Measurements from ENCODE around the gene FILIP1L. TPM values are rescaled to one million over a fixed set of nuclear protein-coding genes. Genes with fewer than 3 reads are reported as not detected.

The FILIP1L gene
- total and polyA plus RNA-seq, 2 of the 13 experiments (the other 11 are each of a cell fraction or from before 2014, with no cell fraction given), result 8.1 to 187 TPM

- TF ChIP-seq TRIM22 (IDR thresholded peaks at IDR 0.05) (no peak), CHD4 (IDR thresholded peaks at IDR 0.05; ENCODE audit: borderline replicate concordance, low read length) (no peak), GTF3A (CRISPR knock-in tag; conservative IDR thresholded peaks at IDR 0.05) (no peak), ZNF841 (CRISPR knock-in tag; IDR thresholded peaks at IDR 0.05; ENCODE audit: borderline replicate concordance) (no peak), MLX (CRISPR knock-in tag; IDR thresholded peaks at IDR 0.05) (no peak), NCOA5 (CRISPR knock-in tag; IDR thresholded peaks at IDR 0.05) (no peak), E2F1 (CRISPR knock-in tag; IDR thresholded peaks at IDR 0.05) (no peak)
Measured at GRCh38 chr3:99921986-99922385, 192.3 kb downstream of the FILIP1L start (continued).

GRCh38 chr3:99921377-99921695 is 193.0 kb downstream of the FILIP1L start:
- Histone ChIP-seq H3K27me3 (ENCODE audit: control insufficient read depth in 1 of 2, insufficient read depth in 2 of 2, low read length in 2 of 2) (no peaks in the 10 kb centered on the region), H4K20me1 (ENCODE audit: insufficient read depth, low read length) (no peaks in the 10 kb centered on the region), H2AFZ (ENCODE audit: low read length) (no peak overlapping the region), H3K4me3 (replicated peaks in 1 of 3; ENCODE audit: insufficient read depth in 1 of 3, low read depth in 2 of 3, low read length in 3 of 3) (peak overlapping the region in 1 of 3 experiments; percentile 42; a peak in 1 of 6 replicates), H3K4me1 (ENCODE audit: insufficient read depth, low read length) (peaks cover 100% of the 10 kb centered on the region), H3K4me2 (ENCODE audit: low read depth, low read length) (peak overlapping the region; percentile 67), H3K36me3 (replicated peaks in 1 of 2; ENCODE audit: control insufficient read depth in 1 of 2, insufficient read depth in 2 of 2, low read length in 2 of 2) (no peaks in the 10 kb centered on the region), H3K9me3 (ENCODE audit: low read length) (no peaks in the 10 kb centered on the region), H3K79me2 (ENCODE audit: insufficient read depth, low read length) (peaks cover 4% of the 10 kb centered on the region), H3K9ac (ENCODE audit: insufficient read depth, low read depth, low read length) (peak overlapping the region; percentile 74), H3K27ac (ENCODE audit: extremely low read length, insufficient read depth, low read length) (peak overlapping the region; percentile 94)
- BruUV-seq (replicated peaks), result no TSS peak
- ATAC-seq (no peak), FAIRE-seq (no peak), DNase-seq (ENCODE audit: low spot score) (no peak)
- ChIA-PET POLR2A (interaction anchor here (1.0 to 2.8 kb wide), 19 partner anchors 11 to 339 kb away, joined by 3 to 32 read pairs (median 5); partner anchors contain the start of gene TBC1D23), CTCF (ENCODE audit: low intra/inter-chr PET ratio, low total read pairs) (no interaction called here)
- intact Hi-C loops (cut with micrococcal nuclease; ENCODE audit: unreplicated experiment), result loop anchor here (2.0 to 5.0 kb wide), 3 partner anchors 21 to 64 kb away; no protein-coding TSS in a partner anchor
- WGBS (ENCODE audit: low lambda C conversion rate), result 18% methylated on average over 1 of the region's 1 CpG
- in situ Hi-C loops (cut with HindIII; ENCODE audit: extremely low pct_ligation_motif_present, low pct_unique_long_range_greater_than_20kb), result no loop called here
- TF ChIP-seq ZNF609 (CRISPR knock-in tag; IDR thresholded peaks at IDR 0.05; ENCODE audit: borderline replicate concordance), result 0 out of 2 replicates have a peak, but pooled peaks have one; percentile 25
- peak; percentile 72; the same call in 1 of the 2 replicates for TF ChIP-seq ZFY (CRISPR knock-in tag; IDR thresholded peaks at IDR 0.05)
- no peak for TF ChIP-seq PHF20 (CRISPR knock-in tag; IDR thresholded peaks at IDR 0.05)
- peak; percentile 17; the same call in 1 of the 2 replicates for TF ChIP-seq DPF2 (CRISPR knock-in tag; IDR thresholded peaks at IDR 0.05; ENCODE audit: borderline replicate concordance, low read depth)
- 0 out of 2 replicates have a peak, but pooled peaks have one; percentile 2 for TF ChIP-seq PITX1 (CRISPR knock-in tag; IDR thresholded peaks at IDR 0.05)
- TF ChIP-seq ZNF576 (CRISPR knock-in tag; IDR thresholded peaks at IDR 0.05), result no peak
- no peak for TF ChIP-seq TOE1 (CRISPR knock-in tag; IDR thresholded peaks at IDR 0.05)
- peak; percentile 23; the same call in 1 of the 2 replicates for TF ChIP-seq ZBTB3 (CRISPR knock-in tag; IDR thresholded peaks at IDR 0.05; ENCODE audit: borderline replicate concordance, low read depth)
- TF ChIP-seq NR2C2 (CRISPR knock-in tag; IDR thresholded peaks at IDR 0.05; ENCODE audit: borderline replicate concordance), result 0 out of 2 replicates have a peak, but pooled peaks have one; percentile 2

All from HepG2 (cell line).